H1 (cell line): ENCODE measurements around the gene KRTAP20-4. TPM values are rescaled to one million over a fixed set of nuclear protein-coding genes. Genes with fewer than 3 reads are reported as not detected.

Source experiments
- CTCF ChIA-PET: fragments of 300-600 bp; sonication (Branson Sonifier 250); formaldehyde crosslinking; loops from one replicate; lab custom pipeline; 2021; ENCODE audit not compliant: partially characterized antibody; lab: Charles Lee
- POLR2A ChIA-PET: fragments of 300-600 bp; sonication (Branson Sonifier 250); formaldehyde crosslinking; loops from one replicate; lab custom pipeline; 2021; ENCODE audit warnings: inconsistent platforms; ENCODE audit not compliant: partially characterized antibody; lab: Charles Lee
- DNase-seq, 2 experiments: peaks; one replicate each; pipeline versions ENCODE4 v3.0.0 to v3.0.0-alpha.2; 2010 to 2022; ENCODE audit warnings: low spot score in 2 of 2, low read depth in 1 of 2, mixed read lengths in 1 of 2
- FAIRE-seq: peaks from 2 replicates; lab custom pipeline; 2011; peaks lifted over from hg19 to GRCh38; lab: Jason Lieb, UNC
- H2AFZ ChIP-seq: 2 replicates; pipeline ENCODE4 v1.8.1; 2012; ENCODE audit warnings: low read length, inconsistent platforms
- H2AK5ac ChIP-seq: 2 replicates; pipeline ENCODE4 v1.6.1; 2013; ENCODE audit warnings: low read depth, low read length
- H2BK120ac ChIP-seq: replicated peaks from 2 replicates; pipeline ENCODE3; 2013; ENCODE audit warnings: low read depth, low read length, inconsistent platforms
- H2BK12ac ChIP-seq: 2 replicates; pipeline ENCODE4 v1.6.1; 2013; ENCODE audit warnings: low read depth, low read length
- H2BK15ac ChIP-seq: 2 replicates; pipeline ENCODE4 v1.6.1; 2013; ENCODE audit warnings: low read length
- H2BK20ac ChIP-seq: 2 replicates; pipeline ENCODE4 v1.6.1; 2013; ENCODE audit warnings: low read length
- H2BK5ac ChIP-seq: 2 replicates; pipeline ENCODE4 v1.6.1; 2013; ENCODE audit warnings: low read depth, low read length
- H3K14ac ChIP-seq: 2 replicates; pipeline ENCODE4 v1.6.1; 2013; ENCODE audit warnings: inconsistent platforms; ENCODE audit not compliant: insufficient read length
- H3K18ac ChIP-seq: 2 replicates; pipeline ENCODE4 v1.6.1; 2013; ENCODE audit warnings: low read length; ENCODE audit errors: extremely low read depth
- H3K23ac ChIP-seq: 2 replicates; pipeline ENCODE4 v1.6.1; 2013; ENCODE audit warnings: inconsistent platforms; ENCODE audit not compliant: insufficient read length
- H3K23me2 ChIP-seq: 2 replicates; pipeline ENCODE4 v1.6.1; 2013; ENCODE audit warnings: low read depth, low read length
- H3K27ac ChIP-seq: 2 replicates; pipeline ENCODE4 v1.6.1; 2011; ENCODE audit warnings: low read depth, low read length, inconsistent platforms
- H3K27me3 ChIP-seq, 4 experiments: replicated peaks in 1 of 4; 1 replicate in 1 of 4; 2 replicates in 3 of 4; pipeline versions ENCODE4 v1.6.1 to v1.8.1; 2011 to 2013; ENCODE audit warnings: low read length in 3 of 4, mild to moderate bottlenecking in 3 of 4, inconsistent platforms in 2 of 4, mixed read lengths in 2 of 4, moderate library complexity in 1 of 4; ENCODE audit not compliant: control insufficient read depth in 3 of 4, insufficient read depth in 3 of 4; ENCODE audit errors: extremely low read depth in 1 of 4
- H3K36me3 ChIP-seq, 4 experiments: 2 replicates each; pipeline versions ENCODE4 v1.6.1 to v1.8.1; 2011 to 2013; ENCODE audit warnings: mild to moderate bottlenecking in 4 of 4, low read length in 3 of 4, moderate library complexity in 2 of 4, control low read depth in 1 of 4, inconsistent platforms in 1 of 4; ENCODE audit not compliant: insufficient read depth in 4 of 4, control insufficient read depth in 2 of 4
- H3K4ac ChIP-seq: replicated peaks from 2 replicates; pipeline ENCODE3; 2013; ENCODE audit warnings: low read length, low read depth, mixed read lengths, inconsistent platforms; ENCODE audit not compliant: insufficient read length
- H3K4me1 ChIP-seq, 4 experiments: replicated peaks in 1 of 4; 1 replicate in 1 of 4; 2 replicates in 3 of 4; pipeline versions ENCODE4 v1.6.1 to v1.8.1; 2011 to 2013; ENCODE audit warnings: low read length in 3 of 4, inconsistent platforms in 2 of 4, mixed read lengths in 1 of 4; ENCODE audit not compliant: insufficient read depth in 4 of 4, control insufficient read depth in 3 of 4
- H3K4me2 ChIP-seq, 2 experiments: 2 replicates each; pipeline versions ENCODE4 v1.6.1 to v1.8.1; 2011 to 2013; ENCODE audit warnings: low read depth in 2 of 2, low read length in 2 of 2, control low read depth in 1 of 2, inconsistent platforms in 1 of 2, mild to moderate bottlenecking in 1 of 2; ENCODE audit not compliant: insufficient read depth in 1 of 2
- H3K4me3 ChIP-seq, 4 experiments: fragments of 200-600, 300-600 bp in 1 of 4; sonication (generic), shearing (Covaris generic), sonication (Bioruptor Twin) in 1 of 4; 2 replicates each; pipeline versions ENCODE4 v1.5.1 to v1.8.1; 2011 to 2016; ENCODE audit warnings: low read length in 4 of 4, low read depth in 3 of 4, control low read depth in 2 of 4, inconsistent platforms in 2 of 4, mild to moderate bottlenecking in 2 of 4, mixed read lengths in 1 of 4, moderate library complexity in 1 of 4; ENCODE audit not compliant: insufficient read depth in 2 of 4; ENCODE audit errors: extremely low read depth in 1 of 4
- H3K56ac ChIP-seq: replicated peaks from 2 replicates; pipeline ENCODE3; 2013; ENCODE audit warnings: low read depth, mild to moderate bottlenecking, mixed read lengths, low read length, inconsistent platforms; ENCODE audit not compliant: insufficient read length
- H3K79me1 ChIP-seq: 2 replicates; pipeline ENCODE4 v1.6.1; 2013; ENCODE audit warnings: low read depth, low read length, control low read depth
- H3K79me2 ChIP-seq, 2 experiments: 2 replicates each; pipeline versions ENCODE4 v1.6.1 to v1.8.1; 2012 to 2013; ENCODE audit warnings: low read length in 2 of 2, mild to moderate bottlenecking in 2 of 2, inconsistent platforms in 1 of 2; ENCODE audit not compliant: insufficient read depth in 2 of 2, control insufficient read depth in 1 of 2
- H3K9ac ChIP-seq, 4 experiments: replicated peaks in 1 of 4; 1 replicate in 1 of 4; 2 replicates in 3 of 4; pipeline versions ENCODE4 v1.6.1 to v1.8.1; 2011 to 2013; ENCODE audit warnings: low read depth in 3 of 4, low read length in 3 of 4, control low read depth in 2 of 4, mild to moderate bottlenecking in 2 of 4, moderate library complexity in 2 of 4, inconsistent platforms in 1 of 4; ENCODE audit errors: extremely low read depth in 1 of 4
- H3K9me3 ChIP-seq, 2 experiments: 2 replicates each; pipeline versions ENCODE4 v1.6.1 to v1.8.1; 2012 to 2013; ENCODE audit warnings: mild to moderate bottlenecking in 2 of 2, moderate library complexity in 2 of 2, control low read depth in 1 of 2, inconsistent platforms in 1 of 2, low read depth in 1 of 2, low read length in 1 of 2, mixed read lengths in 1 of 2; ENCODE audit not compliant: insufficient read depth in 2 of 2
- H4K20me1 ChIP-seq, 2 experiments: replicated peaks in 1 of 2; 2 replicates each; pipeline versions ENCODE3 to v1.8.1; 2011 to 2013; ENCODE audit warnings: inconsistent platforms in 2 of 2, low read length in 2 of 2, mild to moderate bottlenecking in 1 of 2; ENCODE audit not compliant: insufficient read depth in 2 of 2, control insufficient read depth in 1 of 2
- H4K5ac ChIP-seq: 2 replicates; pipeline ENCODE4 v1.6.1; 2013; ENCODE audit warnings: low read length, low read depth, mixed read lengths, inconsistent platforms; ENCODE audit not compliant: insufficient read length
- H4K8ac ChIP-seq: 2 replicates; pipeline ENCODE4 v1.8.0; 2013; ENCODE audit warnings: mild to moderate bottlenecking, moderate library complexity, low read length, inconsistent platforms; ENCODE audit not compliant: insufficient read depth; ENCODE audit errors: extremely low read depth
- H4K91ac ChIP-seq: replicated peaks from 2 replicates; pipeline ENCODE3; 2013; ENCODE audit warnings: low read length, mixed read lengths, inconsistent platforms; ENCODE audit not compliant: insufficient read length
- EGR1 ChIP-seq: IDR thresholded peaks from 2 replicates; pipeline ENCODE4 v1.6.1; 2011; ENCODE audit warnings: low read depth, low read length, borderline replicate concordance
- GTF2F1 ChIP-seq: IDR thresholded peaks from 2 replicates; pipeline ENCODE4 v1.6.1; 2012; ENCODE audit warnings: low read depth, low read length, improper control_type of control experiment, borderline replicate concordance
- POLR2AphosphoS5 ChIP-seq: IDR thresholded peaks from 2 replicates; pipeline ENCODE4 v1.6.1; 2011; ENCODE audit warnings: low read depth, low read length
- RXRA ChIP-seq: IDR thresholded peaks from 2 replicates; pipeline ENCODE4 v1.6.1; 2011; ENCODE audit warnings: low read depth, mild to moderate bottlenecking, low read length, moderate library complexity; ENCODE audit not compliant: insufficient read depth
- SP4 ChIP-seq: IDR thresholded peaks from 2 replicates; pipeline ENCODE4 v1.6.1; 2012; ENCODE audit warnings: low read length, inconsistent platforms
- polyA plus RNA-seq, 7 experiments: library from polyadenylated mRNA; depleted of rRNA in 3 of 7; stranded (reverse) in 5 of 7; unstranded in 2 of 7; fragments of >200 nt in 5 of 7; fragments of 200-250 nt in 2 of 7; gene quantifications; 1 replicate in 5 of 7; 2 replicates in 1 of 7; 4 replicates in 1 of 7; pipeline versions ENCODE4 v1.2.1 to v1.2.3, GENCODE V29; 2011 to 2013; ENCODE audit warnings: missing spikeins in 2 of 7, mixed read lengths in 2 of 7
- total RNA-seq: library from RNA; stranded (reverse); fragmentation: NEBNext Ultra II Directional; extraction: Animal tissue kit (Norgen Biotek cat#: 25700); gene quantifications from 2 replicates; pipeline ENCODE4 v1.2.1, GENCODE V29; 2021

KRTAP20-4 gene
- total and polyA plus RNA-seq, 2 of the 8 experiments (the other 6 are each of a cell fraction or from before 2014, with no cell fraction given) = not detected

GRCh38 chr21:30652891-30653290 is 32.5 kb downstream of the KRTAP20-4 start:
- Histone ChIP-seq H3K9me3 (no peaks in the 10 kb centered on the region), H2AFZ (no peak overlapping the region), H3K4ac (no peak overlapping the region), H3K56ac (no peak overlapping the region), H3K36me3 (no peaks in the 10 kb centered on the region), H3K23me2 (no peaks in the 10 kb centered on the region), H2AK5ac (no peak overlapping the region), H3K79me1 (no peaks in the 10 kb centered on the region), H4K91ac (no peak overlapping the region), H3K79me2 (no peaks in the 10 kb centered on the region), H3K14ac (no peak overlapping the region), H3K9ac (no peak overlapping the region), H3K4me3 (no peak overlapping the region), H3K18ac (no peak overlapping the region), H3K27ac (no peak overlapping the region), H2BK120ac (no peak overlapping the region), H2BK12ac (no peak overlapping the region), H2BK5ac (no peak overlapping the region), H3K4me2 (no peak overlapping the region), H4K20me1 (no peaks in the 10 kb centered on the region), H3K23ac (no peak overlapping the region), H4K5ac (no peak overlapping the region), H2BK15ac (no peak overlapping the region), H2BK20ac (no peak overlapping the region), H4K8ac (no peak overlapping the region), H3K27me3 (no peaks in the 10 kb centered on the region), H3K4me1 (no peaks in the 10 kb centered on the region)
- no peak for DNase-seq
- ChIA-PET CTCF (no interaction called here), POLR2A (no interaction called here)
- TF ChIP-seq SP4 = no peak
- TF ChIP-seq RXRA = no peak
- TF ChIP-seq GTF2F1 = no peak
- no peak for TF ChIP-seq POLR2AphosphoS5
- no peak for TF ChIP-seq EGR1
- no peak for FAIRE-seq
